Measurements from ENCODE around the gene NOP9. TPM values are rescaled to one million over a fixed set of nuclear protein-coding genes. Genes with fewer than 3 reads are reported as not detected.

The NOP9 gene
- total RNA-seq, 4 donors from 2014 or later, result 16.6 to 29.2 (median 21.6) TPM

GRCh38 chr14:24280797-24281460 is 18.7 kb upstream of the NOP9 start:
- TF ChIP-seq POLR2AphosphoS5 (IDR thresholded peaks at IDR 0.05) (no peak), POLR2A (IDR thresholded peaks at IDR 0.05; ENCODE audit: low read depth) (no peak), CTCF (IDR thresholded peaks at IDR 0.05) (no peak)
- intact Hi-C loops (cut with DNase I), result no loop called here
- H3K4me1 ChIP-seq, result peaks cover 0 to 9% (median 0%) of the 10 kb centered on the region in 4 donors
- H3K27ac ChIP-seq (replicated peaks in 1 of 4), result no peak overlapping the region
- no peak for DNase-seq (ENCODE audit: extremely low spot score)
- H3K9me3 ChIP-seq, result no peaks in the 10 kb centered on the region
- H3K36me3 ChIP-seq, result no peaks in the 10 kb centered on the region
- no peak overlapping the region for H3K4me3 ChIP-seq
- H3K27me3 ChIP-seq, result no peaks in the 10 kb centered on the region
- WGBS, result 64% methylated on average over 3 of the region's 6 CpGs

- Histone ChIP-seq H3K27ac (replicated peaks in 1 of 4) (no peak overlapping the region), H3K9me3 (no peaks in the 10 kb centered on the region), H3K36me3 (no peaks in the 10 kb centered on the region), H3K4me3 (no peak overlapping the region), H3K4me1 (peaks cover 0 to 9% (median 0%) of the 10 kb centered on the region in 4 donors), H3K27me3 (no peaks in the 10 kb centered on the region)
- WGBS, result 79% methylated on average over 7 of the region's 7 CpGs
- no peak for DNase-seq (ENCODE audit: extremely low spot score)
- no peak for TF ChIP-seq CTCF (IDR thresholded peaks at IDR 0.05)
- no peak for TF ChIP-seq POLR2A (IDR thresholded peaks at IDR 0.05; ENCODE audit: low read depth)
- no peak for TF ChIP-seq POLR2AphosphoS5 (IDR thresholded peaks at IDR 0.05)
- TF ChIP-seq EP300 (IDR thresholded peaks at IDR 0.05), result no peak
- intact Hi-C loops (cut with DNase I), result no loop called here
Observed at GRCh38 chr14:24281636-24282035, 18.0 kb upstream of the NOP9 start.

GRCh38 chr14:24282736-24283135 is 16.9 kb upstream of the NOP9 start:
- 83% methylated on average over 3 of the region's 3 CpGs for WGBS
- H3K4me3 ChIP-seq, result no peak overlapping the region
- H3K4me1 ChIP-seq, result peaks cover 0 to 9% (median 0%) of the 10 kb centered on the region in 4 donors
- H3K36me3 ChIP-seq, result no peaks in the 10 kb centered on the region
- no peak overlapping the region for H3K27ac ChIP-seq (replicated peaks in 1 of 4)
- DNase-seq (ENCODE audit: extremely low spot score), result no peak
- no peak for TF ChIP-seq CTCF (IDR thresholded peaks at IDR 0.05)
- TF ChIP-seq POLR2A (IDR thresholded peaks at IDR 0.05; ENCODE audit: low read depth), result no peak
- TF ChIP-seq POLR2AphosphoS5 (IDR thresholded peaks at IDR 0.05), result no peak
- no peak for TF ChIP-seq EP300 (IDR thresholded peaks at IDR 0.05)
- intact Hi-C loops (cut with DNase I), result no loop called here
- no peaks in the 10 kb centered on the region for H3K27me3 ChIP-seq
- H3K9me3 ChIP-seq, result no peaks in the 10 kb centered on the region

- no peaks in the 10 kb centered on the region for H3K9me3 ChIP-seq
- H3K27me3 ChIP-seq, result no peaks in the 10 kb centered on the region
- intact Hi-C loops (cut with DNase I), result no loop called here
Observed at GRCh38 chr14:24283796-24284460, 15.7 kb upstream of the NOP9 start.

More at GRCh38 chr14:24283796-24284460, 15.7 kb upstream of the NOP9 start:
- no peak for DNase-seq (ENCODE audit: extremely low spot score)
- peaks cover 0 to 6% (median 0%) of the 10 kb centered on the region in 4 donors for H3K4me1 ChIP-seq
- TF ChIP-seq POLR2AphosphoS5 (IDR thresholded peaks at IDR 0.05) (no peak), CTCF (IDR thresholded peaks at IDR 0.05) (no peak), EP300 (IDR thresholded peaks at IDR 0.05) (no peak), POLR2A (IDR thresholded peaks at IDR 0.05; ENCODE audit: low read depth) (no peak)
- no peak overlapping the region for H3K27ac ChIP-seq (replicated peaks in 1 of 4)
- no peak overlapping the region for H3K4me3 ChIP-seq
- no peaks in the 10 kb centered on the region for H3K36me3 ChIP-seq
- 83% methylated on average over 5 of the region's 5 CpGs for WGBS

Data from esophagus muscularis mucosa (tissue), 4 donors.